Left lung (tissue), 10 donors: ENCODE measurements around the gene EXOC4. TPM values are rescaled to one million over a fixed set of nuclear protein-coding genes. Genes with fewer than 3 reads are reported as not detected.

Experiments used
- ATAC-seq: fragments of 200-7000 bp; cut with Tn5 transposase; one replicate; pipeline ENCODE4 v1.9.1; 2020; ENCODE audit warnings: moderate library complexity
- DNase-seq, 4 donors: peaks; one replicate each; pipeline ENCODE4 v3.0.0-alpha.2; 2013 to 2020
- H3K27ac ChIP-seq, 2 donors: fragments of 200-600 bp; sonication (generic) in 1 of 2; one replicate each; pipeline versions ENCODE4 v1.5.0 to v1.8.0; 2020 to 2021
- H3K27me3 ChIP-seq, 2 donors: fragments of 200-600 bp; sonication (generic) in 1 of 2; one replicate each; pipeline versions ENCODE4 v1.5.0 to v1.8.0; 2020 to 2021
- H3K36me3 ChIP-seq, 2 donors: fragments of 200-600 bp; sonication (generic) in 1 of 2; one replicate each; pipeline versions ENCODE4 v1.5.0 to v1.8.0; 2020 to 2021
- H3K4me1 ChIP-seq, 2 donors: fragments of 200-600 bp; one replicate each; pipeline ENCODE4 v1.8.0; 2021
- H3K4me3 ChIP-seq, 2 donors: fragments of 200-600 bp; sonication (generic) in 1 of 2; one replicate each; pipeline versions ENCODE4 v1.5.0 to v1.8.0; 2020 to 2021; ENCODE audit warnings: mild to moderate bottlenecking in 1 of 2
- H3K9me3 ChIP-seq, 2 donors: fragments of 200-600 bp; sonication (generic) in 1 of 2; one replicate each; pipeline versions ENCODE4 v1.5.0 to v1.8.0; 2020 to 2021
- intact Hi-C, 2 donors: fragments of 100-400 bp; cut with DNase I; formaldehyde crosslinking; loops; one replicate each; pipeline versions ENCODE4 v1.11.2 to v1.14.2; 2022
- polyA plus RNA-seq, 6 donors: library from polyadenylated mRNA; unstranded; fragments of 120-200 nt; gene quantifications; one replicate each; pipeline ENCODE4 v1.2.1, GENCODE V29; 2013; ENCODE audit not compliant: insufficient read length in 6 of 6
- total RNA-seq, 2 donors: library from RNA; stranded (reverse); fragmentation: NEBNext Ultra II Directional; extraction: Animal tissue kit (Norgen Biotek cat#: 25700); gene quantifications; one replicate each; pipeline ENCODE4 v1.2.1, GENCODE V29; 2021
- TF ChIP-seq, protein P1 (sequence below), 2 donors: fragments of 200-600 bp; sonication (generic) in 1 of 2; IDR thresholded peaks; one replicate each; pipeline versions ENCODE4 v1.5.0 to v1.8.0; 2021; ENCODE audit warnings: antibody characterized with exemption in 2 of 2
- donor health status: DM: no; HTN: yes; CAD: no.
- donor health status: DM: no; HTN: no; CAD: no.

The EXOC4 gene
- total and polyA plus RNA-seq, 8 donors, result 52.5 to 79.4 (median 65.9) TPM

DNA sequence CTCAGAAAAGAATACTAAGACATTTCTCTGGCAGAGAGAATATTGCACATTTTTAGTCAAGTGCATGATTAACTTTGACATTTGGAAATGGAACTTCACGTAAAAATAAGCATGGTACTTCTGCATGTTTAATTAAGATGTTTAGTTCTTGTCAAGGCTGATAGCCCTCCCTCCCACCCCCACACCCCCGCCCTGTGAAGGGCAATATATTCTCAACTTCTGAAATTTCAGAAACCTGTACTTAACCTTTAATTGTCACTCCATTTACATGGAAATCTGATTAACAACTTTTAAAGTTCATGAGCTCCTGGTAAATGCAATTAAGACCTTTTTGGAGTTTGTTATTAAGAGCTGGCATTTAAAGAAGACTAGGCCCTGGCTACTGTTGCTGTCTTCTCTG, 205.8 kb downstream of the EXOC4 start:
- intact Hi-C loops, result no loop called here
- TF ChIP-seq, protein P1, sequence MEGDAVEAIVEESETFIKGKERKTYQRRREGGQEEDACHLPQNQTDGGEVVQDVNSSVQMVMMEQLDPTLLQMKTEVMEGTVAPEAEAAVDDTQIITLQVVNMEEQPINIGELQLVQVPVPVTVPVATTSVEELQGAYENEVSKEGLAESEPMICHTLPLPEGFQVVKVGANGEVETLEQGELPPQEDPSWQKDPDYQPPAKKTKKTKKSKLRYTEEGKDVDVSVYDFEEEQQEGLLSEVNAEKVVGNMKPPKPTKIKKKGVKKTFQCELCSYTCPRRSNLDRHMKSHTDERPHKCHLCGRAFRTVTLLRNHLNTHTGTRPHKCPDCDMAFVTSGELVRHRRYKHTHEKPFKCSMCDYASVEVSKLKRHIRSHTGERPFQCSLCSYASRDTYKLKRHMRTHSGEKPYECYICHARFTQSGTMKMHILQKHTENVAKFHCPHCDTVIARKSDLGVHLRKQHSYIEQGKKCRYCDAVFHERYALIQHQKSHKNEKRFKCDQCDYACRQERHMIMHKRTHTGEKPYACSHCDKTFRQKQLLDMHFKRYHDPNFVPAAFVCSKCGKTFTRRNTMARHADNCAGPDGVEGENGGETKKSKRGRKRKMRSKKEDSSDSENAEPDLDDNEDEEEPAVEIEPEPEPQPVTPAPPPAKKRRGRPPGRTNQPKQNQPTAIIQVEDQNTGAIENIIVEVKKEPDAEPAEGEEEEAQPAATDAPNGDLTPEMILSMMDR (IDR thresholded peaks at IDR 0.05), result no peak
- H3K9me3 ChIP-seq, result no peaks in the 10 kb centered on the region
- ATAC-seq (no peak), DNase-seq (no peak)
- no peak overlapping the region for H3K4me3 ChIP-seq
- no peaks in the 10 kb centered on the region for H3K4me1 ChIP-seq
- H3K36me3 ChIP-seq, result no peaks in the 10 kb centered on the region
- no peaks in the 10 kb centered on the region for H3K27me3 ChIP-seq
- no peak overlapping the region for H3K27ac ChIP-seq

DNA sequence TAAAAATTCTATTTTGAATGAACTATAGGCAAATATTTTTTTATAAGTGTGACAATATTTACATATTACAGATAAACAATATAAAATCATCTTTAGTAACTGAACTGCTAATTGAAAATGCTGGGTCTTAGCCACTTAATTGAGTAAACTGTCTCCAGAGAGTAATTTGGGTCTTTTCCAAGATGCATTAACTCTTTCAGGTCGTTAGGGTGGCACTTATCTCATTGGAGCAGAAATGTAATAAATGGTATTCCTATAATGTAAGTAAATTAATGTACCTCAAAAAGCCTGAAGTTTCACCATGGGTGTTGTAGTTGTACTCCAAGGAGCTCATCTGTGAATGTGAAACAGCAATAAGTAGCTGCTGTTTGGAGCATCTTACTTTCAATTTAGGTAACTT, 208.5 kb downstream of the EXOC4 start:
- Histone ChIP-seq H3K36me3 (no peaks in the 10 kb centered on the region), H3K27ac (no peak overlapping the region), H3K9me3 (peaks cover 0 to 14% of the 10 kb centered on the region in 2 donors), H3K4me3 (no peak overlapping the region), H3K27me3 (no peaks in the 10 kb centered on the region), H3K4me1 (no peaks in the 10 kb centered on the region)
- DNase-seq, result no peak
- TF ChIP-seq, protein P1 (IDR thresholded peaks at IDR 0.05), result no peak
- ATAC-seq, result no peak
- intact Hi-C loops, result no loop called here

DNA sequence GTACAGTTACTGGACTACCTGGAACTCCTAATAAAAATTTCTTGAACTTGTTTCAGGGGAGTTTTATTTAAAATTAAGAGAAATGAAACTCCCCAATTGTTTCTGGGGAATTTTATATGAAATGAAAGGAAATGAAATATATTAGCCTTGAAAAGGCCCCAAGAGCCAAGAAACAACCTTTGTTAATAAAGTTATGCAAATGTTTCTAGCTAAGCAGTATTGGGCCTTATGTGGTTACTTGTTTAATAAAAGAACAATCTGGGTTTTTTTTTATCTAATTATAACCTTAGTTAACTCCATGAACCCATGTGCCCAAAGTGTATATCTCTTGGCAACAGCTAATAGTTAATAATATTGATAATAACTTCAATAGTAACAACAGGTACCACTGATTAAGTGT, 222.8 kb downstream of the EXOC4 start:
- intact Hi-C loops, result no loop called here
- Histone ChIP-seq H3K4me3 (no peak overlapping the region), H3K4me1 (no peaks in the 10 kb centered on the region), H3K27me3 (no peaks in the 10 kb centered on the region), H3K27ac (no peak overlapping the region), H3K9me3 (peaks cover 0 to 2% of the 10 kb centered on the region in 2 donors), H3K36me3 (peaks cover 0 to 18% of the 10 kb centered on the region in 2 donors)
- ATAC-seq (no peak), DNase-seq (no peak)
- TF ChIP-seq, protein P1 (IDR thresholded peaks at IDR 0.05), result no peak

DNA sequence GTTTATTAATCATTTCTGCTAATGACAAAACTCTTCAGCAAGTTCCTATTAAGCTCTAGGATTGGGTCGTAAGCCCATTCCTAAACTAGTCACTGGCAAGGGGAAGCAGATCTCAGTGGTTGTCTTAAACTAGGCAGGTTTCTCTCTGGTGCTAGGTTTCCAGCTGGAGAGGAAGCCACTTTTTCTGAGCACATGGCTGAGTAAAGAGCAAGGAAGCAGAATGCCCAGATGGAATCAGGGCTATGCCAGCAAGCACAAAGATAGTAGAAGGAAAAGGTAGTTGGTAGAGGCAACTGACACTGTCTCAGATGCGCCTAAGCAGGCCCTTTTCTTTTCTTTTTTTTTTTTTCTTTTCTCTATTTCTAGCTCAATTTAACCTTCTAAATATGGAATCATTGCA, 224.9 kb downstream of the EXOC4 start:
- TF ChIP-seq, protein P1 (IDR thresholded peaks at IDR 0.05), result no peak
- ATAC-seq (no peak), DNase-seq (no peak)
- peaks cover 0 to 2% of the 10 kb centered on the region in 2 donors for H3K9me3 ChIP-seq
- H3K36me3 ChIP-seq, result peaks cover 0 to 31% of the 10 kb centered on the region in 2 donors
- H3K4me3 ChIP-seq, result no peak overlapping the region
- no peaks in the 10 kb centered on the region for H3K27me3 ChIP-seq
- H3K4me1 ChIP-seq, result no peaks in the 10 kb centered on the region
- intact Hi-C loops, result no loop called here
- H3K27ac ChIP-seq, result no peak overlapping the region

DNA sequence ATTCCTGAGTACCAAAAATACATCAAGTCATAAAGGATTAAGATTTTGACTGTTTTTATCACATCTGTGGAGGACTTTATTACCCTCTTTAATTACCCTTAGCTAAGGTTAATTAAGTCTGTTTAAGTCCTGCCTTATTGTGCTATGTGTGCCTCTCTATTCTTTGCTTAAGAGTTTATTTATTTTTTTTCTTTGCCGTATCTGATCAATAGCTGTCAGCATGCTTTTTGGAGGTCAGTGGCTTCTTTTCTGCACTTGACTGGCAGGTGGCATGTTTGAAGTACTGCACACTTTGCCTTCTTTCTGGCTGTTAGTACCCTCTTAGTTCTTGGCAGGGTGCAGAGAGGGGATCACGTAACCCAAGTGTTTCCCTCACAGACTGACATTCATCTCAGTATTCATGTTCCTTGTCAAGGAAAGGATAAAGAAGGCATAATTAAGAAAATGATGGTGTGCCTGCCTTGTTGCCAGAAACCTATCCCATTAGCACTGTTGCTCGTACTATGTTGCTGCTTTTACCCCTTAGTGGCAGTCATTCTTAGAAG, 225.8 kb downstream of the EXOC4 start:
- Histone ChIP-seq H3K9me3 (no peaks in the 10 kb centered on the region), H3K4me1 (no peaks in the 10 kb centered on the region), H3K27me3 (no peaks in the 10 kb centered on the region), H3K36me3 (peaks cover 0 to 31% of the 10 kb centered on the region in 2 donors), H3K4me3 (no peak overlapping the region), H3K27ac (no peak overlapping the region)
- ATAC-seq (peak; percentile 19), DNase-seq (peak in 1 of 4 donors; percentile 2)
- TF ChIP-seq, protein P1 (IDR thresholded peaks at IDR 0.05), result no peak
- intact Hi-C loops, result no loop called here
